NCI-H524 treated with DMSO at 0.1 percent for 48 hours (cell line): ENCODE results near the gene MARCHF3.
"Not testable (repeated sequence)": the region's sequence is repeated elsewhere in the genome, so short reads cannot be mapped to it uniquely, and the experiment has no call there.

Source experiments
- DNase-seq: peaks from one replicate; lab custom pipeline; 2025; lab: John Stamatoyannopoulos, UW

The MARCHF3 gene

GRCh38 chr5:127030259-127031146, at the start of gene MARCHF3:
MARCHF3 (minus strand) TSS chr5:127030558; CDS start chr5:126918171, 112,387 bp downstream.
- peak; percentile 53 for DNase-seq

GRCh38 chr5:127079994-127080491, 49.7 kb upstream of the MARCHF3 start:
- DNase-seq = peak; percentile 73

GRCh38 chr5:127077366-127077765, 47.0 kb upstream of the MARCHF3 start:
- DNase-seq = no peak

GRCh38 chr5:127076315-127077129, 46.2 kb upstream of the MARCHF3 start:
- DNase-seq = no peak

GRCh38 chr5:127074466-127074865, 44.1 kb upstream of the MARCHF3 start:
- no peak for DNase-seq

- peak; percentile 33 for DNase-seq
Measured at GRCh38 chr5:127072861-127073846, 42.8 kb upstream of the MARCHF3 start, which contains the start of gene C5orf63. C5orf63 (minus strand) TSS chr5:127073502; CDS start chr5:127058995, 14,507 bp downstream.

- DNase-seq = no peak
Measured at GRCh38 chr5:127070243-127070642, 39.9 kb upstream of the MARCHF3 start.

- DNase-seq = no peak
Measured at GRCh38 chr5:127068493-127069214, 38.3 kb upstream of the MARCHF3 start.

- DNase-seq = no peak
Measured at GRCh38 chr5:127066721-127067120, 36.4 kb upstream of the MARCHF3 start.

GRCh38 chr5:127064253-127064840, 34.0 kb upstream of the MARCHF3 start:
- no peak for DNase-seq

GRCh38 chr5:127063257-127063913, 33.0 kb upstream of the MARCHF3 start:
- DNase-seq = no peak

GRCh38 chr5:127061956-127062355, 31.6 kb upstream of the MARCHF3 start:
- no peak for DNase-seq

- no peak for DNase-seq
Measured at GRCh38 chr5:127061537-127061936, 31.2 kb upstream of the MARCHF3 start.

- no peak for DNase-seq
Measured at GRCh38 chr5:127060470-127060985, 30.2 kb upstream of the MARCHF3 start.

- DNase-seq = no peak
Measured at GRCh38 chr5:127056896-127057295, 26.5 kb upstream of the MARCHF3 start.

GRCh38 chr5:127055880-127056653, 25.7 kb upstream of the MARCHF3 start:
- DNase-seq = no peak

- DNase-seq = not testable (repeated sequence)
Measured at GRCh38 chr5:127053551-127053950, 23.2 kb upstream of the MARCHF3 start.

GRCh38 chr5:127053049-127053448, 22.7 kb upstream of the MARCHF3 start:
- DNase-seq = no peak

GRCh38 chr5:127051591-127051990, 21.2 kb upstream of the MARCHF3 start:
- DNase-seq = no peak
